GM21447 (cell line): ENCODE data around the gene FBL.
"Not testable (repeated sequence)": the region's sequence is repeated elsewhere in the genome, so short reads cannot be mapped to it uniquely, and the experiment has no call there.

Source experiments
- ATAC-seq: cut with Tn5 transposase; IDR thresholded peaks from one replicate; pipeline ENCODE4 v1.9.1; 2021; ENCODE audit not compliant: unreplicated experiment

The FBL gene

DNA sequence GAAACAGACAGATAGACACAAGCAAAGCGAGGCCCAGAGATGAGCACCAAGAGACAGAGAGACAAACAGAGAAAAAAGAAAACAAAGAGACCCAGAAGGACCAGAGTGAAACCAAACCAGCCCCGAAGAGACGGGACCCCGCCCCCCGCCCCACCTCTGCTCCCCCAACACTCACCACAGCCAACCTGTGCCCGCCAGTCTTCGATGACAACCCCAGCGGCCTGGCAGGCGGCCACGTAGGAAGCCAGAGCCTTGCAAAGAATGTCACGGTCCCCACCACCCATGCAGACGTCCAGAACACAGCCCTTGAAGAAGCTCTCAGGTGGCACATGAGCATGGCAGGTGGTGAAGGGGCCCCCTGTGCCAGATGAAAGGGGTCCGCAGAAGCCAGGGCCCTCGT lies 31.3 kb upstream of the FBL start:
- not testable (repeated sequence) for ATAC-seq

- not testable (repeated sequence) for ATAC-seq
Measured at GRCh38 chr19:39876486-39876885, 30.3 kb upstream of the FBL start.

DNA sequence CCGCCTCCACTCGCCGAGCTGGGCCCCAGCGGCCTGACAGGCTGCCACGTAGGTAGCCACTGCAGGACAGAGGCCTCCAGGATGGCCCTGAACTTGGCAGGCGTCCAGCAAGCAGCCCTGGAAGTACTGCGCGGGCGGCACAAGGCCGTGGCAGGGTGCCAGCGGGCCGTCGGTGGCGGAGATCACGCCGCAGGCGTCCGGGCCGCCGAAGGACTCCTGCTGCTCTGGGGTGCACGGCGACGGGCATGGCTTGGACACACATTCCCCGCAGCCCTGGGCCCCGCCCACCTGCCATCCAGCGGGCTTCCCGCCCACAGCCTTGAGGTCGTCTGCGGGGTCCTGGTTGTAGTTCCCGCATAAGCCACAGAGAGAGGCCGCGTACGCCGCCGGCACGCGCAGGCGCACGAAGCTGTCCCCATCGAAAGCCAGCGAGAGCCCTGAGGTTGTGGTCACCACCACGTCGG lies 29.3 kb upstream of the FBL start:
- ATAC-seq: not testable (repeated sequence)

DNA sequence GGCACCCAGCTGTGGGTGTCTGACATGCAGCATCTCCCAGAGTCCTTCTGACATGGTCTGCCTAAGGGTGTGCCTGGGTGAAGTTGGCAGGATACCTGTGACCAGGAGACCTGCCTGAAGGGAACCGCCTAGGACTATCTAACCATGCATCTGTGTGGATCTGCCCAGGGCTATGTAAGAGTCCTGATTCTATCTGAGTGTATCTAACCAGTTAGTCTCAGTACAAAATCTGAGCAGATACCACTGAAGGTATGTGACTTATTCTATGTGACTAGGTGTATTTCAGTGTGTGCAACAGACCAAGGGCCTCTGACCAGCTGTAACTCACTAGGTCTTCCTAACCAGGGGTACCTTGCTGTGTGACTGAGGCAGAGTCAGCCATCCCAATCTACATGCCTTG lies 28.2 kb upstream of the FBL start:
- no peak for ATAC-seq

DNA sequence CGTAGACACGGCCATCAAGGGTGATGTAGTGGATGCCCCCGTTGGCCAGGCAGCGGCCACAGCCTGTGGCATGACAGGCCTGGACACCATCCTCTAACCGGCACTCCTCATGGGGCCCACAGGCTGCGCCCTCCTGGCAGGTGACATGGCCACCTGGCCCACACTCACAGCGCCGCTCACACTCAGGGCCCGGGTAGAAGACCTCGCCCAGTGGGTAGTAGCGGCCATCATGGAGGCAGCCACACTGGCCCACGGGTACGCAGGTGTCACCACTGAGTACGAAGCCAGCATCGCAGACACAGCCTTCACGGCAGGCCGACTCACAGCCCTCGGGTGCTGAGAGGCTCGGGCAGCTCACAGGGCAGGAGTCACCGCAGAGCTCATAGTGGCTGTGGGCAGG lies 27.2 kb upstream of the FBL start:
- no peak for ATAC-seq

GRCh38 chr19:39871886-39872866 lies 26.0 kb upstream of the FBL start:
- ATAC-seq: no peak

DNA sequence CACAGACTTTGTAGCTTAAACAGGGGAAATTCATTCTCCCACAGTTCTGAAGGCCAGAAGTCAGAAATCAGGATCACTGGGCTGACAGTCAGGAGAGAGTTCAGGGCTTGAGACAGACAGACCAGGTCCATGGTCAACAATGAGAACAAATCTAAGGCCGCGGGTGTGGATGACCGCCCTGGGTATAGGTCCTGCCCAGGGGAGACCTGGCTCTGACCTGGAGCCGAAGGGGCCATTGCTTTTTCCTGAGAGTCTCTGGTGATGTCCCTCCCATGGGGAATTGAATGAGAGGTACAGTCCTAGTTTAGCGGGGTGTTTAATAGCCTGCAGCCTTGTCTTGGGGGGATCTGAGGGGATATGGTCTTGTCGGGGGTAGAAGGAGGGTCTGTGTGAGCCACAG lies 25.2 kb upstream of the FBL start:
- no peak for ATAC-seq

DNA sequence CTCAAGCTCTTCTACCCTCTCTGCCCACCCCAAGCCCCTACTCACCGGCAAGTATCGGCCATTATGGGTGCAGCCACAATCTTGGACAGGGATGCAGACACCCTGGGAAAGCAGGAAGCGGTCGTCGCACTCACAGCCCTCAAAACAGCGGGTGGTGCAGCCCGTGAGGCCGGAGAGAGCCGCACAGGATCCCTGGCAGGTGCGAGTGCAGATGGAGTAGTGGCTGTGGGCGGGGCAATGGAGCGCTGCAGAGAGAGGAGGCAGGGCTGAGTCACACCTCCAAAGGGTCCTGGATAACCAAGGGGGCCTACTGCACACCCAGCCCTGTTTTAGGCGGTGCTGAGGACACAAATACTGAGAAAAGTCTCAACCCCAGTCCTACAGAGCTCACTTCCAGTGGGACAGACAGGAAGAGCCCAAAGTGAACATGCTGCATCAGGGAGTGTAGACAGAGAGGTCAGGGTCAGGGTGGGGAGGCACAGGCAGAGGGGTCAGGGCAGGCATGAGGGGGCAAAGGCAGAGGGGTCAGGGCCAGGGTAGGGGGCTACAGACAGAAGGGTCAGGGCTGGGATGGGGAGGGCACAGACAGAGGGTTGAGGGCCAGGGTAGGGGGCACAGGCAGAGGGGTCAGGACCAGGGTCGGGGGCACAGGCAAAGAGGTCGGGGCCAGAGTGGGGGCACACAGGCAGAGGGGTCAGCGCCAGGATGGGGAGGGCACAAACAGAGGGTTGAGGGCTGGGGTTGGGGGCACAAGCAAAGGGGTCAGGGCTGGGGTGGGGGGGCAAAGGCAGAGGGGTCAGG lies 24.2 kb upstream of the FBL start:
- ATAC-seq: no peak

DNA sequence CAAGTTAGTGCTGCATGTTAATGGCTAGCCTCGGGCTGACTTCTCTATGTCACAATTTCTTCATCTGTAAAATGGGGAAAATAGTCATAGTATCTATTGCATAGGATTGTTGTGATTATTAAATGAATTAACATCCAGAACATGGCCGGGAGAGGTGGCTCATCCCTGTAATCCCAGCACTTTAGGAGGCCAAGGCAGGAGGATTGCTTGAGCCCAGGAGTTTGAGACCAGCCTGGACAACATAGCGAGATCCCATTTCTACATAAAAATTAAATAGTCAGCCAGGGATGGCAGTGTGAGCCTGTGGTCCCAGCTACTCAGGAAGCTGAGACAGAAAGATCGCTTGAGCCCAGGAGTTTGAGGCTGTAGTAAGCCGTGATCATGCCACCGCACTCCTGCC lies 21.8 kb upstream of the FBL start:
- ATAC-seq: no peak

GRCh38 chr19:39867133-39867532 lies 21.0 kb upstream of the FBL start:
- ATAC-seq: no peak

DNA sequence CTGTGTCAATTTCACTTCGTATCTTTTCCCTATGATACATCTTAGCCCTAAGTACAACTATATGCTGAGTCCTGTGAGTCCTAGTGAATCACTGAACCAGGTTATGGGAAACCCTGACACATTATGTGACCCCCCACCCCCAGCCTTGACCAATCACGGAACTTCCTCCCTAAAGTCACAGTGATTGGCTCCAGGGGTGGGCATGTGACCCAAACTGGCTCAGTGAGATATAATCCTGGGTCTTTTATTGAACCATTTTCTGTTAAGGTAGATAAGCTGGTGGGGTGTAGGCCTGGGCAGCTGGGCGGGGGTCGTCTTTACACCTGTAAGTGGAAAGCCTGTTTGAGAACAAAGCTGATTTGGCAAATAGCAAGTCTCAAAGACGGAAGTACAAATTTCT lies 19.8 kb upstream of the FBL start:
- no peak for ATAC-seq

DNA sequence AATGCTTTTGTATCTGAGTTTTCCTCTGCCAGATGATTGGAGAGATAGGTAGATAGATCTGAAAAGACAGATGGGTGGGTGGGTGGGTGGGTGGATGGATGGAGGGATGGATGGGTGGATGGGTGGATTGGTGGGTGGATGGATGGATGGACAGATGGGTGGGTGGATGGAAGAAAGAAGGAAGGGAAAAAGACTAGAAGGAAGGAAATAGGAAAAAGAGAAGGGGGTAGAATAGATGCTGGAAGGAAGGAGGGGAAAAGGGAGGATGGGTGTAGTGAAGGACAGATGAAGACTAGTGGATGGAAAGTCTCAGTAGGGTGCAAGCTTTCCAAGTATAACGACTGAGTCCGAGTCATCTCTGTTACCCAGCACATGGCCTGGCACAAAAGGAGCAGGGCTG lies 19.0 kb upstream of the FBL start:
- no peak for ATAC-seq

DNA sequence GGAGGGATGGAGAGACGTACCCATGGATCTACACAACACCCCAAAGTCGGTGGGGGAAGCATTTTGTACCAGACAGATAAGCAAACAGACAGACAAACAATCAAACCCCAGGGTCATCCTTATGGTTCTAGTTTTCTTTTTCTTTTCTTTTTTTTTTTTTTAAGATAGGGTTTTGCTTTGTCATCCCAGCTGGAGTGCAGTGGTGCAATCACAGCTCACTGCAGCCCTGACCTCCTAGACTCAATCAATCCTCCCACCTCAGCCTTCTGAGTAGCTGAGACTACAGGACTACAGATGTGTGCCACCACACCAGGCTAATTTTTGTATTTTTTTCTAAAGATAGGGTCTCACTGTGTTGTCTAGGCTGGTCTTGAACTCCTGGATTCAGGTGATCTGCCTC lies 17.9 kb upstream of the FBL start:
- no peak for ATAC-seq

- ATAC-seq: no peak
Measured at GRCh38 chr19:39858541-39858940, 12.4 kb upstream of the FBL start.

DNA sequence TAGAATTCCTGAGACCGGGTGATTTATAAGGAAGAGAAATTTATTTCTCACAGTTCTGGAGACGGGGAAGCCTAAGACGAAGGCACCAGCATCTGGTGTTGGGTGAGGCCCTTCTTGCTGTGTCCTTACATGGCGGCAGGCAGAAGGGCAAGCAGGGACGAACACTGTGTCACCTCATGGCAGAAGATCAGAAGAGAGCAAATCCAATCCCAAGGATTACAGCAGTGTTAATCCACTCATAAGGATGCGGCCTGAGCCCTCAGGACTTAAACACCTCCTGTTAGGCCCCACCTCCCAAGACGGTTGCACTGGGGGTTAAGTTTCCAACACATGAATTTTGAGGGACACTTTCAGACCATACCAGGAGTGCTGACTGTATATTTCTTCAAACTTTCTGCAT lies 6.7 kb upstream of the FBL start:
- ATAC-seq: no peak

DNA sequence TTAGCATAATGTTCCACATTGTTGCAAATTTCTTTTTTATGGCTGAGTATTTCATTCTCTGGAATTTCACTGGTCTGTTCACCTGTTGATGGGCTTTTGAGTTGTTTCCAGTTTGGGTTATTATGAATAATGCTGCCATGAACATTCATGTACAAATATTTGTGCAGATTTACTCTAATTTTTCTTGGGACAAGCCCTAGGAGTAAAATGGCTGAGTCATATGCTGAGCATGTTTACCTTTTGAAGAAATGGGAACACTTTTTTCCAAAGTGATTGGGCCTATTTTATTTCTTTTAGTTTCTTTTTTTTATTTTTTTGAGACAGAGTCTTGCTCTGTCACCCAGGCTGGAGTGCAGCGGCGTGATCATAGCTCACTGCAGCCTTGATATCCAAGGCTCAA lies 4.7 kb upstream of the FBL start:
- ATAC-seq: no peak

DNA sequence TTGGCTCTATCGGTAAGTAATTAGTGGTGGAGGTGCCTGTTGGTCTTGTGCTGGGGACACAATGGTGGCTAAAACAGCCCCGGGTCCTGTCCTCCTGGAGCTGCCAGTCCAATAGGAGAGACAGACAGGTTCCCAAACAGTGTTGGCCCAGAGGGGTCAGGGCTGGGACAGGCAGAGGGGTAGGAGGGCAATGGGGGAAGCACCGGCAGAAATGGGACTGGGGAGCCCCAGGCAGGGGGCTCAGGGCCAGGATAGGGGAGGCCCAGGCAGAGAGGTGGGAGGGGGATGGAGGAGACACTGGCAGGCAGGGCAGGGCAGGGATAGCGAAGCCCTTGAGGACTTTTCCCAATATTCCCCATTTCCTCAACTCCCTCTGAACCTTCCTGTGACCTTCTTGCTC lies 2.2 kb upstream of the FBL start:
- ATAC-seq: no peak

DNA sequence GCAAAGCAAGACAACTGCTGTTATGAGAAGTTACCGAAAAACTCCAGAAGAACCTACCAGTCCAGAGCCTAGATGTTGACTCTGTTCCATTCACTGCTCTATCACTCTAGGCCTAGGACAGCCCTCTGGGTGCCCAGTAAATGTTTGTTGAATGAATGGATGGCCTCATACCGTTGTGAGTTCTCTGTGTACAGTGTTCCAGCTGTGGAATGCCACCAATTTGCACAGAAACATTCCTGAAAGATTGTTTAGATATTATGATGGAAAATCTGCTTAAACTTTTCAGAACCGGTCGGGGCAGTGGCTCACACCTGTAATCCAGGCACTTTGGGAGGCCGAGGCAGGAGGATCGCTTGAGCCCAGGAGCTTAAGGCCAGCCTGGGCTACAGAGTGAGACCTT lies 1.3 kb upstream of the FBL start:
- ATAC-seq: no peak

DNA sequence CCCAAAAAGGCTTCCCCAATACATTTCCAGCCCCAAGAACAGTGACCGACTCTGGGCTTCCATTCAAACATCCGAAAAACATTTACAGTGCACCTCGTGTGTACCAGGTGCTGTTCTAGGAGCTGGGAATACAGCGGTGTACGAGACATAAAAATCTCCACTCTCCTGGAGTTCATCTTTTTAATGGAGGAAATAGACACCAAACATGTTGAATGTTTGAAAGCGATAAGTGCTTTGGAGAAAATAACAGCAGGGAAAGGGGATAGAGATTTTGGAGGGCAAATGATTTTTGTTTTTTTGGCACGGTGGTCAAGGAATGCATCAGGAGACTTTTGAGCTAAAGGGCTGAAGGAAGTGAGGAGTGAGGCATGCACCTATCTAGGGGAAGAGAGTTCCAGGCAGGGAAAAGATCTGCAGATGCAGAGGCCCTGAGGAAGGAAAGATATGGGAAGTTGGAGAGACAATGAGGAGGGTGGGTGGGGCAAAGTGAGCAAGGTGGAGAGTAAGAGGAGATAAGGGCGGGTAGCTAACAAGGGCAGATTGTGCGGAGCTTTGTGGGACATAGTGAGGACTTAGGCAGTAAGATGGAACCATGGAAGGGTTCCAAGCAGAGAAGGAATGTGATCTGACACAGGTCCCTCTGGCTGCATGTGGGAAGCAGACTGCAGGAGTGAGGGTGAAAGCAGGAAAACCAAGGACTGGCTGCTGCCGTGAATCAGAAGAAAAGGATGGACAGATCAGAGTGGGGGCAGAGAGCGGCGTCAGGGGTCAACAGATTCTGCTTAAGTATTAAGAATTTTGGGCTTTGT lies 703 bp upstream of the FBL start:
- no peak for ATAC-seq

- ATAC-seq: no peak
Measured at GRCh38 chr19:39845584-39845932, 621 bp downstream of the FBL start.

DNA sequence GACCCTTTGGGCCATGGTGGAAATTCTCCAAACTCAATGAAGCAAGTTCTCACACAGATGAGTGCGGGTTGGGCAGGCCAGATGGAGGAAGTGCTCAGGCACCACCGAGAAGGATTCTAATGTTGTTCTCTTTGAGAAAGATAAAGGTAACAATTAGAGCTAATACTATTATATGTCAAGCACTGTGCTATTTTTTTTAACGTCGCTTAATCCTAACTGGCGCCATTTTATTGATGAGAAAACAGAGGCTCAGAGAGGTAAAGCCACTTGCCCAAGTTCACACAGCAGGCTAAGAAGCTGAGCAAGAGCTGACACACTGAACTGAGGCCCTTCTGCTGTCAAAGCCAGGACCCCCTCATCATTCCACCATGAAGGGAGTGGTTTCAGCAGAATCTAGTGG lies 1.0 kb downstream of the FBL start:
- no peak for ATAC-seq
